Skeletal muscle satellite cell (primary cell): ENCODE results near the gene TYK2. TPM values are rescaled to one million over a fixed set of nuclear protein-coding genes. Genes with fewer than 3 reads are reported as not detected.

Experiments used
- H3K27me3 ChIP-seq: 2 replicates; pipeline ENCODE4 v1.7.0; 2013; ENCODE audit warnings: low read length; ENCODE audit not compliant: control insufficient read depth, insufficient read depth
- H3K36me3 ChIP-seq: 2 replicates; pipeline ENCODE4 v1.7.0; 2013; ENCODE audit warnings: mild to moderate bottlenecking, control low read depth, low read length; ENCODE audit not compliant: insufficient read depth
- H3K4me1 ChIP-seq: 2 replicates; pipeline ENCODE4 v1.7.0; 2013; ENCODE audit warnings: low read length; ENCODE audit not compliant: control insufficient read depth, insufficient read depth
- H3K4me2 ChIP-seq: 2 replicates; pipeline ENCODE4 v1.7.0; 2013; ENCODE audit warnings: mild to moderate bottlenecking, low read length
- H3K4me3 ChIP-seq: 2 replicates; pipeline ENCODE4 v1.7.0; 2013; ENCODE audit warnings: low read length
- H3K9ac ChIP-seq: 2 replicates; pipeline ENCODE4 v1.7.0; 2013; ENCODE audit warnings: mild to moderate bottlenecking, low read depth, low read length, moderate library complexity
- H3K9me3 ChIP-seq: replicated peaks from 2 replicates; pipeline ENCODE4 v1.7.0; 2013; ENCODE audit warnings: mild to moderate bottlenecking, control low read depth, low read length
- total RNA-seq: library from RNA; depleted of rRNA; stranded (reverse); fragments of >200 nt; gene quantifications from 2 replicates; pipeline ENCODE4 v1.2.3, GENCODE V29; 2012; rRNA removed

TYK2 gene
- 65.9 and 74.0 TPM in 2 replicates for total RNA-seq

GRCh38 chr19:10380313-10381102 is at the start of gene TYK2:
TSS of gene TYK2 (minus strand) at chr19:10380572. CDS start at chr19:10378406, 2,166 bp downstream.
- no peaks in the 10 kb centered on the region for H3K27me3 ChIP-seq
- peaks cover 12% of the 10 kb centered on the region for H3K36me3 ChIP-seq
- no peaks in the 10 kb centered on the region for H3K9me3 ChIP-seq
- peak within 1 kb of the TSS; percentile 94 for H3K4me2 ChIP-seq
- peak within 1 kb of the TSS; percentile 90 for H3K4me3 ChIP-seq
- H3K4me1 ChIP-seq, result peaks cover 10% of the 10 kb centered on the region
- H3K9ac ChIP-seq, result peak within 1 kb of the TSS; percentile 89

- Histone ChIP-seq H3K9me3 (no peaks in the 10 kb centered on the region), H3K27me3 (peaks cover 20% of the 10 kb centered on the region), H3K4me1 (peaks cover 27% of the 10 kb centered on the region), H3K36me3 (no peaks in the 10 kb centered on the region), H3K9ac (no peak overlapping the region), H3K4me3 (no peak overlapping the region), H3K4me2 (no peak overlapping the region)
Observed at GRCh38 chr19:10428996-10429381, 48.6 kb upstream of the TYK2 start.

- H3K4me1 ChIP-seq, result peaks cover 27% of the 10 kb centered on the region
- H3K4me3 ChIP-seq, result no peak overlapping the region
- H3K4me2 ChIP-seq, result no peak overlapping the region
- no peaks in the 10 kb centered on the region for H3K9me3 ChIP-seq
- H3K9ac ChIP-seq, result no peak overlapping the region
- no peaks in the 10 kb centered on the region for H3K36me3 ChIP-seq
- peaks cover 34% of the 10 kb centered on the region for H3K27me3 ChIP-seq
Observed at GRCh38 chr19:10427169-10427568, 46.8 kb upstream of the TYK2 start.

- Histone ChIP-seq H3K4me1 (peaks cover 35% of the 10 kb centered on the region), H3K4me3 (peak overlapping the region; percentile 58), H3K4me2 (peak overlapping the region; percentile 90), H3K36me3 (no peaks in the 10 kb centered on the region), H3K9ac (peak overlapping the region; percentile 10), H3K27me3 (peaks cover 50% of the 10 kb centered on the region), H3K9me3 (no peaks in the 10 kb centered on the region)
Observed at GRCh38 chr19:10424011-10424637, 43.8 kb upstream of the TYK2 start.

- Histone ChIP-seq H3K4me3 (no peak overlapping the region), H3K36me3 (no peaks in the 10 kb centered on the region), H3K27me3 (peaks cover 60% of the 10 kb centered on the region), H3K4me2 (no peak overlapping the region), H3K9ac (no peak overlapping the region), H3K9me3 (no peaks in the 10 kb centered on the region), H3K4me1 (peaks cover 45% of the 10 kb centered on the region)
Observed at GRCh38 chr19:10422846-10423245, 42.5 kb upstream of the TYK2 start.

GRCh38 chr19:10422046-10422461 is 41.7 kb upstream of the TYK2 start:
- no peak overlapping the region for H3K4me2 ChIP-seq
- peaks cover 46% of the 10 kb centered on the region for H3K4me1 ChIP-seq
- peaks cover 63% of the 10 kb centered on the region for H3K27me3 ChIP-seq
- H3K9ac ChIP-seq, result no peak overlapping the region
- H3K4me3 ChIP-seq, result no peak overlapping the region
- no peaks in the 10 kb centered on the region for H3K36me3 ChIP-seq
- no peaks in the 10 kb centered on the region for H3K9me3 ChIP-seq

- Histone ChIP-seq H3K4me3 (no peak overlapping the region), H3K9ac (no peak overlapping the region), H3K27me3 (peaks cover 64% of the 10 kb centered on the region), H3K4me1 (peaks cover 46% of the 10 kb centered on the region), H3K36me3 (no peaks in the 10 kb centered on the region), H3K4me2 (peak overlapping the region; percentile 79), H3K9me3 (no peaks in the 10 kb centered on the region)
Observed at GRCh38 chr19:10421240-10422045, 41.1 kb upstream of the TYK2 start.

GRCh38 chr19:10420444-10421239 is 40.3 kb upstream of the TYK2 start, which contains the start of gene PDE4A:
TSS of gene PDE4A (plus strand) at chr19:10420538. CDS start at chr19:10420765, 227 bp downstream.
- Histone ChIP-seq H3K9ac (no peak within 1 kb of the TSS), H3K4me1 (peaks cover 50% of the 10 kb centered on the region), H3K4me3 (peak within 1 kb of the TSS; percentile 70), H3K36me3 (no peaks in the 10 kb centered on the region), H3K4me2 (peak within 1 kb of the TSS; percentile 89), H3K27me3 (peaks cover 64% of the 10 kb centered on the region), H3K9me3 (no peaks in the 10 kb centered on the region)

- no peaks in the 10 kb centered on the region for H3K9me3 ChIP-seq
- H3K4me2 ChIP-seq, result peak overlapping the region; percentile 89
- peaks cover 58% of the 10 kb centered on the region for H3K27me3 ChIP-seq
- peaks cover 47% of the 10 kb centered on the region for H3K4me1 ChIP-seq
- no peaks in the 10 kb centered on the region for H3K36me3 ChIP-seq
- H3K4me3 ChIP-seq, result peak overlapping the region; percentile 70
- H3K9ac ChIP-seq, result no peak overlapping the region
Observed at GRCh38 chr19:10419646-10420443, 39.5 kb upstream of the TYK2 start.

- H3K27me3 ChIP-seq, result peaks cover 54% of the 10 kb centered on the region
- peaks cover 3% of the 10 kb centered on the region for H3K9me3 ChIP-seq
- peak overlapping the region; percentile 70 for H3K4me3 ChIP-seq
- H3K9ac ChIP-seq, result no peak overlapping the region
- H3K36me3 ChIP-seq, result no peaks in the 10 kb centered on the region
- peak overlapping the region; percentile 89 for H3K4me2 ChIP-seq
- peaks cover 42% of the 10 kb centered on the region for H3K4me1 ChIP-seq
Observed at GRCh38 chr19:10419200-10419645, 38.9 kb upstream of the TYK2 start.
